Stimulated activated CD4-positive, alpha-beta T cell treated with anti-CD3 and anti-CD28 coated beads, Interleukin-1b, Interleukin-23, amount 100 ng/mL, for 4 hours (primary cell): ENCODE results near the gene JADE2.
"Not testable (repeated sequence)": the region's sequence is repeated elsewhere in the genome, so short reads cannot be mapped to it uniquely, and the experiment has no call there.

Source experiments
- DNase-seq, 2 donors: peaks; one replicate each; pipeline ENCODE4 v3.0.0-alpha.2; 2020; ENCODE audit warnings: low read depth in 2 of 2

JADE2 gene

DNA sequence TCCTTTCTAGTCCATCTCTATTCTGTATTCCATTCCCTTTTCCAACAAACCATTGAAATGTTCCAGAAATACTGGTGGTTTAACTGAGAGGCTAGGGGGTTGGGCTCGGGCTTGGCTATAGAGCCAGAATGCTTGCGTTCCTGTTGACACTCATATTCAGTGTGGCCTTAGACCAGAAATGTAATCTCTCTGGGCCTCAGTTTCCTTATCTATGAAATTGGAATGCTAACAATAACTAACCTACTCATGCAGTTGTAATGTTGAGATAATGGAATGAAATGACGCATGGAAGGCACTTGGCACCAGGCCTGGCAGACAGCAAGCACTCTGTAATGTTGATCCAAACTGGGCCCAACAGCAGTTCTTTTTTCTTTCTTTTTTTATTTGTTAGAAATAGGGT is 26.8 kb downstream of the JADE2 start:
- no peak for DNase-seq

DNA sequence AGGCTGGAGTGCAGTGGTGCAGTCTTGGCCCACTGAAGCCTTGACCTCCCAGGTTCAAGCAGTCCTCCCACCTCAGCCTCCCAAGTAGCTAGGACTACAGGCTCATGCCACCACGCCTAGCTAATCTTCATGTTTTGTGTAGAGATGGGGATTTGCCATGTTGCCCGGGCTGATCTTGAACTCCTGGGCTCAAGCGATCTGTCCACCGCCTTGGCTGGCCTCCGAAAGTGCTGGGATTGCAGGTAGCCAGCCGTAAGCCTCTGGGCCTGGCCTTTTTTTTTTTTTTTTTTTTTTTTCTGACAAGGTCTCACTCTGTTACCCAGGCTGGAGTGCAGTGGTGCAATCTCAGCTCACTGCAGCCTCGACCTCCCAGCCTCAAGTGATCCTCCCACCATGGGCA is 27.2 kb downstream of the JADE2 start:
- not testable (repeated sequence) for DNase-seq

DNA sequence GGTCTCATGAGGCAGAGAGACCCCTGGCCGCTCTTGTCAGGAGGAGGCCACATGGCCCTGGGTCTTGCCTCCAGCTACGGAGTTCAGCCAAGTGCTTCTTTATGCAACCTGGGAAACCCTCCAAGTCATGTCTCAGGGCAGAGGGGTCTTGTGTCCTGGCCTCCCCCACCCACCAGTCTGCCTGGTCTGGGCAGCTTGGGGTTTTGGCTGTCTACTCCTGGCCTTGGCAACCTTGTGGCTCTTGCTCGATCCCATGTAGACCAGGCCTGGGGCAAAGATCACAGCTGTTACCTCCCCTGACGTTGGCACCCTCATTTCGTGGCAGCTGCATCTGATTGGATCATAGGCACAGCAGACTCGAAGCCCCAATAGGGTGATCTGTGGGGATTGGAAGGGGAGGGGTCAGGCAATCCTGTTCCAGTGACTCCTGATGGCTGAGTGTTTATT is 28.4 kb downstream of the JADE2 start:
- no peak for DNase-seq

DNA sequence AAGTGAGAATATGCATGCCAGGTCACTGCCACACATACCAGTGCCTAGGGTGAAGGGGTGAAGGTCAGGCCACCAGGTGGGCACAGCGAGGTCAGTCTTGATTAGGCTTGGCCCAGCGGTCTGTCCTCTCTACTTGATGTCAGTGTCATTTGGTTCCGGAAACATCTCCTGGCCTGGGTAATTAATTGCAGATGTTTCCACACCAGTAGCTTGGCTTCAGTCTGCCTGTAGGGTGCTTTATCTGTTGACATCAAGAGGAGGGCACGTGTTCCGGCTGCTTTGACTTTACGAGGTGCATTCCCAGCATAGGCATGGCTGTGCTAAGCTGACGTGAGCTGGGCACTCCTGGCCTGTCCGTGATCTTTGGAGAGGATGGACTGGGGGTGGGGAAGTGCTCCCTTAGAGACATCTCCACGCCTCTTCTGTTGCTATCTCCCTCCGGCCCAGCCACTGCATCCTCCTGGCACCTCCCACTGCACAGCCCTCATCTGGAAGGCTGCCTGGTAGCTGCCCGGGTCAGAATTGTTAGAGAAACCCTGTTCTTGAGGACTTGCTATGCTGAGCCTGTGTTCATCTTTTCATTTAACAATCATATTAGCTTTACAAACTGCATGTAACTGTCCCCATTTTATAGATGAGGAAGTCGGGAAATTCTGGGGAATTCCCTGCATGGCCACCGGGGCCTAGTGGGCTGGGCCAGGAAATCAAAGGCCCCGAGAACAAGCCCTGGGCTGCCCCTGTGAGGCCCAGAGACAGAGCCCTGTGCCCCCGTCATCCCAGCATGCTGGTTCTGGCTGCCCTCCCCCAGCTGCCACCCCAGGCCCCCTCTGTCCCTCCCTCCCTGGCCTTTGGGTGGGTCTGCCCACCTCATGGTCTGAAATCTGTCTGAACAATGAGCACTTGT is 29.1 kb downstream of the JADE2 start:
- DNase-seq, result peak in 1 of 2 donors; percentile 57

DNA sequence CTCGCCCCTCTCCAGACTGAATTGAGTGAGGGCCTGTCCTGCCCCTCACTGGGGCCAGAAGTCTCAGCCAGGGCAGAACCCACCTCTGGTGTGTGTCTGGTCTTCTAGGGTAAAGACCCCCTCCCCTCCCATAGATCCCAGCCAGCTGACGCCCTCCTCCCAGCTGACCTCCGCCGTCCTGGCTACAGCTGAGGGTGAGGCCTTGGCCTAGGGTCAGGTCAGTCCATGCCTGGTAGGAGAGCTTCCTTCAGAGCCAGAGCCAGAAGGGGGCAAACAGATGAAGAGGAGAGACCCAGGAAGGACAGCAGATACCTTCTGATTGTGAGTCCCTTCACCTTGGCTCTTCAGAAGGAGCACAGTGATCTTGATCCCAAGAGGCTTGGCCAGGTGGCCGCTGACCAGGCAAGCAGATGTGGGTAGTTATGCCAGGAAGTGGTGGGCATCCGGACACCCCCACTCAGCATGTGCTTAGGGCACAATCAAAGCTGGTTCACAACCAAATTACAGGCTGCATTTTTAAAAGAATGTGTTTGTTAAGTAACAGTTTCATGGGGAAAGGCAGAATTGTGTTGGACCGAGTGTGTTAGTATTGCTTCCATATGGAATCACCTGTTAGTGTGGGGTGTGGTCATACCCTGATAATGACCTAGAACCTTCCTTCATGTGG is 29.9 kb downstream of the JADE2 start:
- DNase-seq, result no peak

DNA sequence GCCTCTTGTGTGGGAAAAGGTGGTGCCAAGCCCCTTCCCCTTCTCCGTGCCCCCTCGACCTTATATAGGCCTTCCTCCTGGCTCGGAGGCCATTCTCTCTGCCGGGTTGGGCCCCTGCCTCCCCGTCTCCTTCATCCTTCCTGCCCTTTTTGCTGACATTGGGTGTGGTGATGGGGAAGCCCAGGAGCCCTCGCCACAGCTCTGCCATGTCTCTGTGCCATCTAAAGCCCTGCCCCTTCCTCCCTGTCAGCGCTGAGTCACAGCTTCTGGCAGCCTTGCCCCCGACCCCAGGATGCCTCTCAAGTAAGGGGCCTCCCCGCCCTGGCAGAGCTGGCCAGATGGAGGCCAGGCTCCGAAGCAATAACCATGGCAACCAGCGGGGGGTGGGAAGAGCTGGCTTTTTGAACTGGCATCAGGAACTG is 30.4 kb downstream of the JADE2 start:
- peak; percentile 63 to 73 for DNase-seq

DNA sequence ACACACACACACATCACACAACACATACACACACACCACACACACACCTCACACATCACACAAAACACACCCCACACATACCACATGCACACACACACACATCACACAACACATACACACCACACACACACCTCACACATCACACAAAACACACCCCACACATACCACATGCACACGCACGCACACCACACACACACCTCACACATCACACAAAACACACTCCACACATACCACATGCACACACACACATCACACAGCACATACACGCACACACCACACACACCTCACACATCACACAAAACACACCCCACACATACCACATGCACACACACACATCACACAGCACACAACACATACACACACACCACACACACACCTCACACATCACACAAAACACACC is 31.1 kb downstream of the JADE2 start:
- not testable (repeated sequence) for DNase-seq

DNA sequence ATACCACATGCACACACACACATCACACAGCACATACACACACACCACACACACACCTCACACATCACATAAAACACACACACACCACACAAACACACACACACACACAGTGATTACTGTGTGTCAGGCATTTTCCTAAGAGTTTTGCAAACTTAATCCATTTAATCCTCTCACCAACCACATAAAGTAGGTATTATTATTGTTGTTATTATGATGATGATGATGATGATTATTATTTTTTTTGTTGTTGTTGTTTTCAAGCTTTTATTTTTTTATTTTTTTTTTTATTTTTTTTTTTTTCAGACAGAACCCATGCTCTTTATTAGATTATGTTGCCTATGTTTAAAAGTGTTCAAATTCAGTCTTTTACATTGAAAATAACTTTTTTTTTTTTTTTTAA is 31.5 kb downstream of the JADE2 start:
- DNase-seq, result no peak

DNA sequence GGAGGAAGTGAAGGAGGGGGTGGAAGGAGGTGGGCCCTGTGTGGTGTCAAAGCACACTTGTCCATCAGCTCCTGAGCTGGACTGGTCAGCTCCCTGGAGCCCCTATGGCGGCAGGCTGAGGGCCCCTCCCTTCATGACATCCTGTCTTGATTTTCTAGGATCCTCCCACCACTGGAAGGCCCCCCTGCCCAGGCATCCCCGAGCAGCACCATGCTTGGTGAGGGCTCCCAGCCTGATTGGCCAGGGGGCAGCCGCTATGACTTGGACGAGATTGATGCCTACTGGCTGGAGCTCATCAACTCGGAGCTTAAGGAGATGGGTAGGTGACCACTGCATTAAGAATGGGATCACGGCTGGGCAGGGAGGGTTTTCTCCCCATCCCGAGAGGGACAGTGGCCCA is 34.2 kb downstream of the JADE2 start:
- no peak for DNase-seq

DNA sequence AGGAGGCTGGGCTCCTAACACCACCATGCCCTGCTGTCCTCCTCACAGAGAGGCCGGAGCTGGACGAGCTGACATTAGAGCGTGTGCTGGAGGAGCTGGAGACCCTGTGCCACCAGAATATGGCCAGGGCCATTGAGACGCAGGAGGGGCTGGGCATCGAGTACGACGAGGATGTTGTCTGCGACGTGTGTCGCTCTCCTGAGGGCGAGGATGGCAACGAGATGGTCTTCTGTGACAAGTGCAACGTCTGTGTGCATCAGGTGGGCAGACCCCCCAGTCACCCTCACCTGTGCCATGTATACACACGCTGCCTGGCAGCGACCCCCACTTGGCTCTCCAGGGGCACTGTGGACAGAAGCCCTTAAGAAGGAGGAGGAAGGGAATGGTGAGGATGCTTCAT is 35.2 kb downstream of the JADE2 start:
- no peak for DNase-seq

DNA sequence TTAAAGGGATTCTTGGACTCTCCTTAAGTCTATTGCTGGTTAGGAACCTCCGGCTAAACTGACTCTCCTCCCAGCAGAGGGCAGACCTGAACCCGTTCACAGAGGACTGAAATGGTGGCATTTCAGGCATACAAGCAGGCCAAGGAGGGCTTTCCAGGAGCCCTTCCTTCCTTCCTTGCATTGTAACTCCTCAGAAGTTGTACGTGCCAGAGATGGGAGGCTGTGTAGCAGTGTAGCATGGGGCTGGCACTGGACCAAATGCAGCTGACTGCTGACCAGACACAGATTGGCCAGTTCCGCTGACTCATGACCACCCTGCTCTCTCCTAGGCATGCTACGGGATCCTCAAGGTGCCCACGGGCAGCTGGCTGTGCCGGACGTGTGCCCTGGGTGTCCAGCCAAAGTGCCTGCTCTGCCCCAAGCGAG is 36.4 kb downstream of the JADE2 start:
- DNase-seq, result no peak

DNA sequence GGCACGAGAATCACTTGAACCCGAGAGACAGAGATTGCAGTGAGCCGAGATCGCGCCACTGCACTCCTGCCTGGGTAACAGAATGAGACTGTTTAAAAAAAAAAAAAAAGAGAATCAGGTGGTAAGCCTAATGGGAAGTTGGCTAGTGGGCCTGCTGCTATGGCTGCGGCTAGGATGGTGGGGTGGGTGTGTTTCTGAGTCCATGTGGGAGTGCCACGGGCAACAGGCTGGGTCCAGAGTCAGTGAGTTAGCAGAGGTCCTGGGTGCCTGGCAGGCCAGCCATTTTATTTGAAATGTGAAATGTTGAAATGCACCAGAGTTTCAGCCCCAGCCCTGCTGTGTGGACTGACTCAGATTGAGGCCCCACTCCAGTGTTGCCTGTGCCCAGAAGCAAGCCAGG is 37.8 kb downstream of the JADE2 start:
- DNase-seq, result no peak

DNA sequence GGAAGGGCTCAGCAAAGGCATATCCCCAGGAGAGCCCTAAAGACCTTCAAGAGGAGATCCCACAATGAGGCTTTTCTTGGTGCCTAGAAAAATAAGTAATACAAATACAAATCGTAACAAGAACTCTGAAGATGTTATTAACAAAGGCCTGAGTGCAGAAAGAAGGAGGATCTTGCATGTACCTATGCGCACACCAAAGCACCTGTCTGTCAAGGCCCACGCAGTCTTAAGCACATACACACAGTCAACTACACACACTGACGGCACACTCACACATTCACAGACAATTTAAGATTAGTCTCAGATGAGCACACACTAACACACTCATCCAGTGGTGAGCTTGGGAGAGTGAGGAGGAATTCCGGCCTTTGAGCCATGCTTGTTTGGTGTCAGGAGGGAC is 38.5 kb downstream of the JADE2 start:
- DNase-seq, result no peak

DNA sequence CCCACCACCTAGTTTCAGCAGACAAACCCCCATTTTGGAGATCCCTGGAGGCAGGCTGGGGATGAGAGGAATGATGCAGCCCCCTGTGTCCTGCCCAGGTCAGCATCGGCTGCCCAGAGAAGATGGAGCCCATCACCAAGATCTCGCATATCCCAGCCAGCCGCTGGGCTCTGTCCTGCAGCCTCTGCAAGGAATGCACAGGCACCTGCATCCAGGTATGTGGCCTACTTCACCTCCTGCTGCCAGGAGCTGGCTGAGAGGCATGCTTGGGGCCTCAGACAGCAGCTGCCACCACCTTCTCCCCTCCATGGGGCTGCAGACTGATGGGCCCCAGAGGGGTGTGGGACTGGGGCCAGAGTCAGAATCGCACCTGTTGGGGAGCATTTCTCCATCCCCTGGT is 38.9 kb downstream of the JADE2 start:
- no peak for DNase-seq

DNA sequence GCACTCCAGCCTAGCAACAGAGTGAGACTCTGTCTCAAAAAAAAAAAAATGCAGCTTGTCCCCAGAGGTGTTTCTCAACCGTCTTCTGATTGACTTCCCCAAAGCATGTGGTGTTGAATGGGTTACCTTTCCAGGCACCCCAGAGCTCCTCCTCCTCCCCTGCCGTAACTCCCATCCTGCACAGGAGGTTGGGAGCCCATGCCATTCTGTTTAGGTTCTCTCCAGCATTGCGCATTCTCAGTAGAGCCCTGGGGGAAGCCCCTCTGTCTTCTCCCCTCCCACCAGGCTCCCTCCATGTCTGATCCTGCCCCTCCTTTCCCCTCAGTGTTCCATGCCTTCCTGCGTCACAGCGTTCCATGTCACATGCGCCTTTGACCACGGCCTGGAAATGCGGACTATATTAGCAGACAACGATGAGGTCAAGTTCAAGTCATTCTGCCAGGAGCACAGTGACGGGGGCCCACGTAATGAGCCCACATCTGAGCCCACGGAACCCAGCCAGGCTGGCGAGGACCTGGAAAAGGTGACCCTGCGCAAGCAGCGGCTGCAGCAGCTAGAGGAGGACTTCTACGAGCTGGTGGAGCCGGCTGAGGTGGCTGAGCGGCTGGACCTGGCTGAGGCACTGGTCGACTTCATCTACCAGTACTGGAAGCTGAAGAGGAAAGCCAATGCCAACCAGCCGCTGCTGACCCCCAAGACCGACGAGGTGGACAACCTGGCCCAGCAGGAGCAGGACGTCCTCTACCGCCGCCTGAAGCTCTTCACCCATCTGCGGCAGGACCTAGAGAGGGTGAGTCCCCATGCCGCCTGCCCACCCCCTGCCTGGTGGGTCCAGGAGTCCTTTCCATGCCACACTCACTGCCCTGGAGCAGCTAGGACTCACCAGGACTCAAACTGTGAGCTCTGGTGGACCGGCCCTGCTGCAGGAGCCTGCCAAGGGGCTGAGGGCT is 40.6 kb downstream of the JADE2 start:
- no peak for DNase-seq

DNA sequence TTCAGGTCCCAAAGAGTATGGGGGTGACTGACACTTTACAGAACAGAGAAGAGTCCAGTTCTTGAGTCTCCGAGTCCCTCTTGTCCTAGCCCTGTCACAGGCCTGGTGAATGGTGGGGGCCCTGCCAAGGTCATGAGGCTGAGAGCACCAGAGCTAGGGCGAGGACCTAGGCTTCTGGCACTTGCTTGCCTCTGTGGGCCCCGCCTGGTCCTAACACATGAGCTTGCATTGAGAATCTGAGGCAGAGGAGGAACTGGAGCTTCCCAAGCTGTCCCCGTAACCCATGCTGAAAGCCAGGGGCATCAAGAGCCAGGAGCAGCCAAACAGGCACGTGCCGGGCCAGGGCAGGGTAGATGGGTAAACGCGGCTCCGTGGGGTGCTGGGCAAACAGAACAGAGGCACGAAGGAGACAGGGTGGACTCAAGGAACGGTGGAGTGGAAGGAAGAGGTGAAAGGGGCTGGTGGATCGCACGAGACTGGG is 41.3 kb downstream of the JADE2 start:
- DNase-seq, result no peak

DNA sequence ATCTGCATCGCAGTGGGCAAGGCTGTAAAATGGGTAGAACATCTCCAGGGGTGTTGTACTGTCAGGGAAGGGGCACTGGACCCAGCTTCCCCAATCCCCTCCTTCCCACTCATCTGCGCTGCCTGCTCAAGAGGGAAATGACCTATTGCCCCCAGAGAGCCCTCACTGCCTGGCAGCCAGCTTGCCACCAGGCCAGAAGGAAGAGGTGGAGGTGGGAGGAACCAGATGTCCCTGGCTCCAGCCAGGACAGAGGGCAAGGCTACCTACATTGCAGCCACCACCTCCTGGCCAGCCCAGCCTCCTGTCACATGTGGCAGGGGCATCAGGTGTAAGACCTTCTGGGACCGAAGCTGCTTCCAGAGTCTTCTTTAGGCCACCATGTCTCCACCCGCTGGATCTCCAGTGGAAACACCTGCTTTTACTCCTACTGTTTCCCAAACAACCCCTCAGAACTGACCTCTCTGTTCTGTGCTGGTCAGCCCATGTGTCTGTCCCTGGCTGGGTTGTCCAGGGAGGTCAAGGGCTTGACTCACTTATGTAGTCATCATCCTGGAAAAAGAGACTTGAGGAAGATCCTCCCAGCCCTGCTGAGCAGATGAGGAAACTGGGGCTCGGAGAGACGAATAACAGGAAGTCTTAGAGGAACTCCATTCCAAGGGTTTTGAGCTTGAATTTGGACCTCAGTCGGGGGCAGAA is 42.3 kb downstream of the JADE2 start:
- DNase-seq, result no peak

DNA sequence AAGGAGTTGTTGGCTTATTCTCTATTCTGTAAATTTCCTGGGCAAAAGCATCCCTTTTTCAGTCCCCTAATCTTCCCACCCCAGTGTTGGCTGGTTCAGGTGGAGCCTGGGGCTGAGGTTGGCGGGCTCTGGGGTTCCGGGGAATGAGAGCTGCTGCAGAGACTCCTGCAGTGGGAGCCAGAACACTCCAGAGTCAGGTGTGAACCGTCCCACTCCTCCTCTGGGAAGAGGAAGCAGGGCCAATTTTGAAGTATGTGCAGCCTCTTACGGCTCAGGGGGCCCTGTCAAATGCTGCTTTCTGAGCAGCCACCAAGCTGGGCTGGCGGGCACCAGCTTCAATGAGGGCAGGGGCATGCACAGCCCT is 42.8 kb downstream of the JADE2 start:
- no peak for DNase-seq

DNA sequence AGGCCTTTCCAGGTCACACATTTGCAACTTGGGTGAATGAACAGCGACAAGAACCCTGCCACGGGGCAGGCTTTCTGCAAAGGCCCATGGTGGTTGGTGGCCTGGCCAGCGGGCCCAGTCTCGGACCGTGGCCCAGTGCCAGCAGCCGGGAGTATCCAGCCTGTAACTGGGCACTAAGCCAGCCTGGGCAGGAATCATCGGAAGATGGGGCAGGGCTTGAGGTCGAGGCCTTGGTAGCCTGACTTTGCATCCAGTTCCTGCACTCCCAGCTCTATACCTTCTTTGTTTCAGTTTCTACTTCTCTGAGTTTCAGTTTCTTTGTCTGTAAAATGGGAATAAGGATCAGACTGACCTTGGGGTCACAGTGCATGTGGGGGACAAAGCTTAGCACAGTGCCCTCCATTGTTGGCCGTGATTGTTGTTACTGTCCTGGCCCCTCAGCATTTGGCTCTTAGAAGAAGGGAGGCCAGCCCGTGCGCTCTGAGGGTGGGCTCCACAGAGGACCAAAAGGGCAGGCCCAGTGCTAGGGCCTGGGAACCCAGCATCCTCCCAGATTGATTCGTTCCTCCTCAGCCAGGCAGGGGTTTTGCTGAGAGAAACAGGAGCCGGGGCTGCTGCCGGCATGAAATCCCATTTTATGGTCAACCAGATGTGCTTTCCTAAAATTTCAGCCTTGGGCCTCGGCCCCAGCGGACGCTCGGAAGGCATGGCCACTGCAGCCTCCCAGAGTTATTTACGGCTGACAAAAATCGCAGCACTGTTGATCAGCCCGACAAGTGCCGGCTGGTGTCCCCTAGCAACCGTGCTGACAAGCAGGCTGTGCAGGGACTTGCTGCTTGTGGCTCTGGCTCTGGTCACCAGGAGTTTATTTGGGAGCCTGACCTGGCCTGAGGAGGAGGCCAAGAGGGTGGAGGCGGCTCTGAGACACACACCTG is 43.6 kb downstream of the JADE2 start:
- no peak for DNase-seq

DNA sequence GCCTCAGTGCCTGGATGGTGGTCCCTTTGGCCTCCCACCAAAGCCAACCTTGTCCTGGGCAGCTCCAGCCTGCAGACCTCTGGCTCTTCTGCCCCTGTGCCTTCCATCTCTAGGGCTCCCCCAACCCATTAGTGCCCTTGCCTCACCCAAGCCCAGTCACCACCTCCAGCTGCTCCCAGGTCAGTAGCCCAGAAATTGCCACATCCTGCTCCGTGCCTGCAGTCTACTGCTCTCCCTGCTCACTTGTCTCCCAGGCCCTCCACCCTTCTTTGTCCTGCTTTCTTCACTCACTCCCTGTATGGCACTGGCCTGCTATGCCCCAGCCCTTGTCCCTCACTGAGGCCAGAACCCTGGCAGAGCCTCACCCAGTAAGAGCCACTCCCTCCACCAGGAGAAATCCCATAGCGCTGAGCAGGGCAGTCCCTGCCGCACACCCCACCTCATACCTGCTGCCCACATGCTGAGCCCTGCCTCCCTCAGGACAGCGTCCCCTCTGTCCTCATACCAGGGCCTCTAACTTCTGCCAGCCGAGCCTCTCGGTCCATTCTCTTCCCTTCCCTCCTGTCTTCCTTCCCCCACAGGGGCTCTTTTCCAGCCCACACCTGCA is 44.4 kb downstream of the JADE2 start:
- no peak for DNase-seq
